K562 (cell line): ENCODE data around the gene NAA50. TPM values are rescaled to one million over a fixed set of nuclear protein-coding genes. Genes with fewer than 3 reads are reported as not detected.

Experiments used
- CBX5 ChIP-seq: IDR thresholded peaks from 2 replicates; pipeline ENCODE4 v1.6.1; 2014; ENCODE audit warnings: low read depth, borderline replicate concordance
- EHMT2 ChIP-seq: fragments of 450-650 bp; IDR thresholded peaks from 2 replicates; pipeline ENCODE4 v1.6.1; 2018; ENCODE audit warnings: antibody characterized with exemption
- HBP1 ChIP-seq: fragments of 450-650 bp; formaldehyde crosslinking; IDR thresholded peaks from 2 replicates; pipeline ENCODE4 v1.4.0; 2022; ENCODE audit warnings: missing genetic modification characterization
- IRF9 ChIP-seq: fragments of 450-650 bp; IDR thresholded peaks from 2 replicates; pipeline ENCODE4 v1.6.1; 2016; ENCODE audit warnings: missing biosample characterization, missing genetic modification characterization
- MLX ChIP-seq, 2 experiments: fragments of 450-650 bp in 1 of 2; sonication (generic) in 1 of 2; formaldehyde crosslinking; conservative IDR thresholded peaks; 2 replicates each; pipeline versions ENCODE4 v1.4.0 to v1.8.1; 2020 to 2022; ENCODE audit warnings: mild to moderate bottlenecking in 1 of 2, missing genetic modification reagents in 1 of 2
- MXI1 ChIP-seq: IDR thresholded peaks from 2 replicates; pipeline ENCODE4 v1.6.1; 2011; ENCODE audit warnings: low read depth, mild to moderate bottlenecking, improper control_type of control experiment, low read length
- NCOR1 ChIP-seq: fragments of 450-650 bp; IDR thresholded peaks from 2 replicates; pipeline ENCODE4 v1.6.1; 2016; ENCODE audit warnings: mild to moderate bottlenecking, moderate library complexity
- PHF8 ChIP-seq: fragments of 200-600 bp; sonication (generic); IDR thresholded peaks from 2 replicates; pipeline ENCODE4 v1.6.1; 2012; ENCODE audit warnings: mixed run types, mild to moderate bottlenecking, inconsistent platforms, low read length, moderate library complexity, borderline replicate concordance
- POLR2H ChIP-seq: IDR thresholded peaks from 2 replicates; pipeline ENCODE4 v1.6.1; 2016; ENCODE audit warnings: missing genetic modification characterization, low read depth, mild to moderate bottlenecking, control low read depth, missing compliant biosample characterization, moderate library complexity
- SRF ChIP-seq, 2 experiments: fragments of 250-450, 450-650 bp in 1 of 2; sonication (Bioruptor Pico) in 1 of 2; sonication (generic) in 1 of 2; formaldehyde crosslinking; IDR thresholded peaks; 2 replicates each; pipeline versions ENCODE4 v1.5.0 to v1.5.1; 2020 to 2022; ENCODE audit warnings: mild to moderate bottlenecking in 1 of 2, missing genetic modification reagents in 1 of 2
- SRSF1 ChIP-seq: fragments of 200-400 bp; formaldehyde crosslinking; IDR thresholded peaks from 2 replicates; pipeline ENCODE4 v1.6.1; 2017; ENCODE audit warnings: mild to moderate bottlenecking, low read depth, low read length, moderate library complexity
- STAG1 ChIP-seq: sonication (generic); formaldehyde crosslinking; IDR thresholded peaks from 2 replicates; pipeline ENCODE4 v1.5.0; 2020; ENCODE audit warnings: missing genetic modification reagents, borderline replicate concordance
- TAF7 ChIP-seq: fragments of 450-650 bp; IDR thresholded peaks from 2 replicates; pipeline ENCODE4 v1.6.1; 2016; ENCODE audit warnings: missing genetic modification characterization, missing compliant biosample characterization
- TCF15 ChIP-seq: fragments of 250-450 bp; sonication (Bioruptor Pico); IDR thresholded peaks from 2 replicates; pipeline ENCODE4 v1.8.0; 2022; ENCODE audit warnings: moderate library complexity, mild to moderate bottlenecking, inconsistent platforms
- TSHZ1 ChIP-seq: fragments of 250-450 bp; sonication (Bioruptor Pico); IDR thresholded peaks from 2 replicates; pipeline ENCODE4 v1.4.0; 2020; ENCODE audit warnings: mild to moderate bottlenecking, moderate library complexity
- ZFP1 ChIP-seq: fragments of 450-650 bp; formaldehyde crosslinking; IDR thresholded peaks from 2 replicates; pipeline ENCODE4 v1.4.0; 2020; ENCODE audit warnings: mild to moderate bottlenecking, mixed read lengths
- ZNF175 ChIP-seq: fragments of 200-800 bp; sonication (Bioruptor generic); IDR thresholded peaks from 2 replicates; pipeline ENCODE4 v1.6.1; 2016; ENCODE audit warnings: low read depth, mild to moderate bottlenecking, missing genetic modification characterization, missing compliant biosample characterization
- ZNF282 ChIP-seq: sonication (generic); formaldehyde crosslinking; IDR thresholded peaks from 2 replicates; pipeline ENCODE4 v1.8.1; 2023; ENCODE audit warnings: missing genetic modification reagents
- ZNF445 ChIP-seq: fragments of 250-450 bp; sonication (Bioruptor Pico); IDR thresholded peaks from 2 replicates; pipeline ENCODE4 v1.4.0; 2020; ENCODE audit warnings: low read depth, mild to moderate bottlenecking, moderate library complexity
- polyA plus RNA-seq, 8 experiments: library from polyadenylated mRNA; depleted of rRNA in 4 of 8; stranded (reverse) in 5 of 8; unstranded in 3 of 8; fragments of >200 nt; fragmentation: Nextera tagmentation in 2 of 8; fragmentation: Illumina TruSeq in 1 of 8; extraction: Ambion mirVana in 2 of 8; extraction: Trizol in 1 of 8; gene quantifications; 2 replicates each; pipeline versions ENCODE4 v1.2.1 to v1.2.3, GENCODE V29; 2011 to 2014; ENCODE audit warnings: inconsistent platforms in 1 of 8, missing spikeins in 1 of 8
- total RNA-seq, 7 experiments: library from RNA; depleted of rRNA in 6 of 7; stranded (reverse); fragments of >200 nt in 6 of 7; fragmentation: Illumina TruSeq in 2 of 7; extraction: Trizol in 2 of 7; gene quantifications; 2 replicates each; pipeline versions ENCODE4 v1.2.1 to v1.2.3, GENCODE V29; 2011 to 2021; ENCODE audit warnings: low replicate concordance in 1 of 7

Gene NAA50
- total and polyA plus RNA-seq, 9 of the 15 experiments (the other 6 are each of a cell fraction or from before 2014, with no cell fraction given), result 40.0 to 301 (median 112) TPM

- TF ChIP-seq TSHZ1 (CRISPR knock-in tag) (0 out of 2 replicates have a peak, but pooled peaks have one; percentile 51), CBX5 (no peak), NCOR1 (no peak), STAG1 (CRISPR knock-in tag) (no peak), ZNF445 (CRISPR knock-in tag) (no peak), ZNF175 (CRISPR knock-in tag) (no peak), MLX (CRISPR knock-in tag; conservative IDR thresholded peaks at IDR 0.05) (no peak), MXI1 (no peak), HBP1 (CRISPR knock-in tag) (no peak; the same call in 1 of the 2 replicates), SRF (CRISPR knock-in tag; IDR thresholded peaks at IDR 0.05) (no peak), IRF9 (tag) (no peak), PHF8 (peak; percentile 40; the same call in 1 of the 2 replicates), EHMT2 (no peak), ZNF282 (CRISPR knock-in tag) (no peak), TCF15 (no peak), SRSF1 (no peak), ZFP1 (CRISPR knock-in tag) (no peak), TAF7 (tag) (peak; percentile 31; the same call in 1 of the 2 replicates), POLR2H (peak; percentile 77; the same call in 1 of the 2 replicates)
Measured at GRCh38 chr3:113746548-113747282, 666 bp upstream of the NAA50 start, which contains the start of gene ATP6V1A (continued).
